BE2C (cell line): Measurements from ENCODE around the gene BLMH.

Experiments
- DNase-seq: peaks from one replicate; pipeline ENCODE4 v3.0.0-alpha.2; 2020
- H3K27me3 ChIP-seq: fragments of 250-450 bp; sonication (Bioruptor Pico); 2 replicates; pipeline ENCODE4 v1.5.1; 2020; ENCODE audit warnings: mild to moderate bottlenecking
- H3K36me3 ChIP-seq: fragments of 250-450 bp; sonication (Bioruptor Pico); 2 replicates; pipeline ENCODE4 v1.5.1; 2020; ENCODE audit warnings: mild to moderate bottlenecking
- H3K4me1 ChIP-seq: fragments of 250-450 bp; sonication (Bioruptor Pico); 2 replicates; pipeline ENCODE4 v1.5.1; 2020
- H3K4me3 ChIP-seq: 2 replicates; pipeline ENCODE4 v1.5.1; 2011; ENCODE audit warnings: low read depth, low read length
- H3K9me3 ChIP-seq: fragments of 250-450 bp; sonication (Bioruptor Pico); 2 replicates; pipeline ENCODE4 v1.5.1; 2020
- CTCF ChIP-seq: IDR thresholded peaks from 2 replicates; pipeline ENCODE4 v1.5.1; 2012; ENCODE audit warnings: mild to moderate bottlenecking, low read depth, low read length

BLMH gene

DNA sequence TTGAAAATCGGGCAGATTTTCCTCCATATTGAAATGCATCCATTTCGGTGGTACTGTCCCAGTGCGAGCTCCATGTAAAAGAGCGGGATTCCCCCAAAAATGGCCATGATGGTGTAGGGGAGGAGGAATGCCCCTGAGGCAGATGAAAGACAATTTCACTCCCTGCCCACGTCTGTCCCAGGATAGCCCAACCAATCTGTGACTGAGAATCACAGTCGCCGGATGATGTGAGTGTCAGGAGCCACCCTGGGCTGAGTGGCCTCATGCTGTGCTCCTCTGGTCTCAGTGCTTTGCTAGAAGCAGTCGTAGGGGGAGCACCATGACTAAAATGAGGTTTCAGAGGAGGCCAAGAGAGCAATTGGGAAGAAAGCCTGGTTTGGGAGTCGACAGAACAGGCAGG is 72.9 kb downstream of the BLMH start:
- Histone ChIP-seq H3K9me3 (no peaks in the 10 kb centered on the region), H3K4me3 (no peak overlapping the region), H3K27me3 (no peaks in the 10 kb centered on the region), H3K4me1 (no peaks in the 10 kb centered on the region), H3K36me3 (no peaks in the 10 kb centered on the region)
- no peak for TF ChIP-seq CTCF
- no peak for DNase-seq

DNA sequence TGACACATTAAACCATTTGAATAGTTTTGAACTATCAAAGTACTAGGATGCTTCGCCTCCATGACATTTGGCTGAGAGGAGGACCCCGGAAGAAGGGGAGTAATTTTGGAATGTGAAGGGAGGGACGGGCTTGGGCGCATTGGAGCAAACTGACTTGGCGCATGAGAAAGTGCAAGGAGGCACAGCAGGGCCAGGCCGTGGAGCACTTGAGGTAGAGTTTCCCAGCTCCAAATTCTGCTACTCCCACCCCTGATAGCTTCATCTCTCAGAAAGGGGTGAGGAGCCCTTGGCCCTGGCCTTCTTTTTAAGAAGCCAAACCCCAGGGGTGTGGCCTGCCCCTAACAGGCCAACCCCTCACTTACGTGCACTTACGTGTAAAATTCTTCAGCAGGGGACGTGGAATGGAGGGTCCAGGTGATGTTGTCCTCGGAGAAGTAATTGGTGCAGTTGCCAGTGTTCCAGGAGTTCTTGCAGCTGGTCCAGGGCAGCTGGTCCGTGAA is 73.9 kb downstream of the BLMH start:
- H3K27me3 ChIP-seq: no peaks in the 10 kb centered on the region
- H3K9me3 ChIP-seq: no peaks in the 10 kb centered on the region
- no peaks in the 10 kb centered on the region for H3K4me1 ChIP-seq
- DNase-seq: no peak
- H3K36me3 ChIP-seq: no peaks in the 10 kb centered on the region
- H3K4me3 ChIP-seq: no peak overlapping the region
- no peak for TF ChIP-seq CTCF

GRCh38 chr17:30217054-30217453 is 74.7 kb downstream of the BLMH start:
- no peaks in the 10 kb centered on the region for H3K9me3 ChIP-seq
- no peak overlapping the region for H3K4me3 ChIP-seq
- no peaks in the 10 kb centered on the region for H3K36me3 ChIP-seq
- H3K27me3 ChIP-seq: no peaks in the 10 kb centered on the region
- DNase-seq: no peak
- no peak for TF ChIP-seq CTCF
- H3K4me1 ChIP-seq: no peaks in the 10 kb centered on the region

DNA sequence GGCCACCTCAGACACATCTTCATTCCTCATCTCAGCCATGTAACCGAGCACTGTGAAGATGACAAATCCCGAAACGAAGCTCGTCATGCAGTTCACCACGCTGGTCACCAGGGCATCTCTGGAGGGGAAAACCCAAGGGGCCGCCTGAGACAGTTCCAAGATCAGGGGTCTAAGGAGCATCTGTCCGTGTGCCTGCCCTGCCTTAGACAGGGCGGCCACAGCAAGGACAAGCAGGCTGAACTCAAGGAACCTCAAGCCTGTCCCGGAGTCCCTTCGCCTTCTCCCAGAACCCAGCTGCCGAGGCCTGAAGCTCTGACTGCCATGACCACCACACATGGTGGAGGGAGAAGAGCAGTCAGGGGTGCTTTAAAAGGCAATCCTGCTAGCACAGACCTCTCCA is 79.0 kb downstream of the BLMH start:
- DNase-seq: no peak
- no peak for TF ChIP-seq CTCF

DNA sequence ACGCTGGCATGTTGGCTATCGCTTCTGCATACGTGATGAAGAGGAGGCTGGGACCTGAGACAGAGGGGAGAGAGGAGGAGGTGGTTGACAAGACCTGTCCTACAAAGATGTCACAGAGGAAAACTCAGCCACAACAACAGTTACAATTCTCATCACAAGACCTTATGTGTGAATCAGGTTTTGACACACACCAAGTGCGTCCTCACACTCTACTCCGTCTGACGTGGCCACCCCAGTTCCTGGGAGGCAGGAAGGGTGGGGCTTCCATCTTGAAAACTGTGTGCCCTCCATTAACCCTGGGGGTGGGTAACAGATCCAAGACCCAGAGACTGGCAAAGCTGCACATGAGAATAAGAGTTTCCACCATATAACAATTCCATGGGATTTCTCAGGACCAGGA is 80.4 kb downstream of the BLMH start:
- Histone ChIP-seq H3K9me3 (no peaks in the 10 kb centered on the region), H3K4me3 (no peak overlapping the region), H3K36me3 (no peaks in the 10 kb centered on the region), H3K4me1 (no peaks in the 10 kb centered on the region), H3K27me3 (no peaks in the 10 kb centered on the region)
- DNase-seq: no peak
- no peak for TF ChIP-seq CTCF

More for the DNA sequence above, 79.0 kb downstream of the BLMH start:
- Histone ChIP-seq H3K36me3 (no peaks in the 10 kb centered on the region), H3K9me3 (no peaks in the 10 kb centered on the region), H3K4me1 (no peaks in the 10 kb centered on the region), H3K4me3 (no peak overlapping the region), H3K27me3 (no peaks in the 10 kb centered on the region)

- no peaks in the 10 kb centered on the region for H3K36me3 ChIP-seq
- no peaks in the 10 kb centered on the region for H3K9me3 ChIP-seq
- no peaks in the 10 kb centered on the region for H3K4me1 ChIP-seq
- no peak for DNase-seq
- TF ChIP-seq CTCF: no peak
- H3K27me3 ChIP-seq: no peaks in the 10 kb centered on the region
- no peak overlapping the region for H3K4me3 ChIP-seq
Observed at GRCh38 chr17:30210901-30211300, 80.8 kb downstream of the BLMH start.
